ENCODE data around the gene GPR27.

GPR27 gene

DNA sequence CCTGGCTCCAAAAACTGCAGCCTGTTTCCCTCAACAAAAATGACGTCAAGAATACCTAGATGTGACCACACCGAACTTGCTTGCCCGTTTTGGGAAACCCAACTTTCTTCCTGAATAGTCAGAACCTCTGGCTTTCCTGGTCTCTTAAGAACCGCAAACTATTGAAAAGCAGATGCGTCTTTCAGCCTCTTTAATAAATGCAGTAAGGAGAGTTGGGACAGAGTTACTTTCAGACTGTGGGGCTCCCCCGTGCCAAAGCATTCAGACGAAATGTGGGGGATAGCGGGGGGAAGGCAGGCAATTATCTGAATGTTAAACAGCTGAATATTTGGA, 32.5 kb downstream of the GPR27 start:
- DNase-seq (ENCODE audit: low read depth), result no peak

GRCh38 chr3:71786551-71786950, 32.9 kb downstream of the GPR27 start:
- no peak for DNase-seq (ENCODE audit: low read depth)

DNA sequence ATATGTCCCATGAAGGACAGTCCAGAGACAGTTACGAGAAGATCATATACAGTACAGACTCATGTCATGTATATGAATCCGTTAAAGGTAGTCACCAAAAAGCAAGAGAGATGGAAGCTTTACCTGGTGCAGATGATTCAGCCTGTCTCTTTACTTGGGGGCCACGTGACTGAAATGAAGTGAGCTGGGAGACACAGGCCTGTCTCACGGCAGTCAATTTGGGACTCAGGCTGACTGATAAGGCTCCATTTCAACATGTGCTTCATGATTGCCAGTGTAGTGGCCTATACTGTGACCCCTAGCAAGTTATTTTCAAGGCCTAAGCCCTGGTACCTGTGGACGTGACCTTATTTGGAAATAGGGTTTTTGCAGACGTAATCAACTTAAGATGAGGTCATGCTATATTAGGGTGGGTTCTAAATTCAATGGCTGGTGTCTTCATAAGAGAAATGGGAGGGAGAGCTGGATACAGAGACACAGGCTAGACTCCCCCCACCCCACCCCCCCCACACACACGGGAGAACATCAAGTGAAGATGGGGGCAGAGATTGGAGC, 34.3 kb downstream of the GPR27 start:
- DNase-seq (ENCODE audit: low read depth), result no peak

- no peak for DNase-seq (ENCODE audit: low read depth)
Measured at GRCh38 chr3:71789922-71790321, 36.3 kb downstream of the GPR27 start.

GRCh38 chr3:71791634-71792033, 38.0 kb downstream of the GPR27 start:
- DNase-seq (ENCODE audit: low read depth), result no peak

DNA sequence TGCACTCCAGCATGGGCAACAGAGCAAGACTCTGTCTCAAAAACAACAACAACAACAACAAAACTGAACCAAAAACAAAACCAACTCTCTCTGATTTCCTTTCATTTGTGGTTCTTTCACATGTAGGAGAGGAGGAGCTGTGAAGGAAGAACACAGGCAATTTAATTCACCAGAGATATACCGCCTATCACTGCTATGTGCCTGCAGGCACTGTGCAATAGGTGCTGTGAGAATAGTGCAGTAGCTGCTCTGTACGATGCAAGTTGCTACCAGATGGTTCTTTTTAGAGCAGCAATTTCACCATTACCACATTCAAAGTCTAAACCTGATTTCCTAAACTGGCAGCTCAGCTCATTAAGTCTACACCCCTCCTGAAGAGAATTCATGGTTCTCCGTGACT, 42.6 kb downstream of the GPR27 start:
- DNase-seq (ENCODE audit: low read depth), result no peak

GRCh38 chr3:71797455-71797854, 43.8 kb downstream of the GPR27 start:
- DNase-seq (ENCODE audit: low read depth), result no peak

DNA sequence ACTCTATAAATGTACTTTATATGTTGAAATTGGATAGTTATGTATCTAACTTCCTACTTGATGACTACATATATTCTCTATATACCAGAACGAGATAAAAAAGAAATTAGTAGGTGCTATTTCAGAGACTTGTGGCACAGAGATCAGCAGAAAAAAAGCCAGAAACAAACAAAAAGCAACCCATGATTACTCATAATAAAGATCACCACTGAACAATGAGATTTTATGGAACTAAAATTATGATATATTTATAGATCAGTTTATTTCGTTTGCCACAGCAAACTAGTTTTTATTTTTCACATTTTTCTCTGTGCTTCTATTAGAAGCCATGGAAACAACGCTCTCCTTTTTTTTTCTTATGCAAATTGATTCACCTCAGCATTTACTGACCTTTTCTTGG, 46.4 kb downstream of the GPR27 start:
- no peak for DNase-seq (ENCODE audit: low read depth)

- DNase-seq (ENCODE audit: low read depth), result no peak
Measured at GRCh38 chr3:71801986-71802385, 48.3 kb downstream of the GPR27 start.

- no peak for DNase-seq (ENCODE audit: low read depth)
Measured at GRCh38 chr3:71803248-71803647, 49.6 kb downstream of the GPR27 start.

DNA sequence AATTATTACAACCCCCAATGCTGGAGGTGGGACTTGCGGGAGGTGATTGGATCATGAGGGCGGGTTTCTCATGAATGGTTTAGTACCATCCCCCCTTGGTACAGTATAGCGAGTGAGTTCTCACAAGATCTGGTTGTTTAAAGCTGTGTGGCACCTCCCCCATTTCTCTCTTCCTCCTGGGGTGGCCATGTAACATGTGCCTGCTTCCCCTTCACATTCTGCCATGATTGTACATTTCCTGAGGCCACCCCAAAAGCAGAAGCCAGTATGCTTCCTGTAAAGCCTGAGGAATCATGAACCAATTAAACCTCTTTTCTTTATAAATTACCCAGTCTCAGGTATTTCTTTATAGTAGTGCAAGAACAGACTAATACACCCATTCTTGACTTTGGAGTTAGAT, 51.5 kb downstream of the GPR27 start:
- DNase-seq (ENCODE audit: low read depth), result no peak

DNA sequence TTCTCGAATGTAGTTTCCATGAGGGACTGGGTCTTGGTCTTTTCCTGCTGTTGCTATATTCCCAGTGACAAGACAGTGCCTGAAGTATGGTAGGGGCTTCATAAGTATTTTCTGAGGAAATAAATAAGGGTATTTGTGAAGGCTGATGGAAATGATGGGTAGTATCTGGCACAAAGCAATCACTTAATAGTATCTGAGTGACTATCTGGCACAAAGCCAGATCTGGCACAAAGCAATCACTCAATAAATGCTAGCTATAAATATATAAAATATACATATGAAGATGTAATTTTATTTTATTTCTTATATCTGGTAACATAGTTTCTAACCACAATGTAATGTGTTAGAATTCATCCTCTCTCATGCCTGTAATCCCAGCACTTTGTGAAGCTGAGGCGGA, 52.0 kb downstream of the GPR27 start:
- DNase-seq (ENCODE audit: low read depth), result no peak
